HG03097 (cell line): ENCODE measurements around the gene RCVRN.

Experiments
- ATAC-seq: cut with Tn5 transposase; IDR thresholded peaks from one replicate; pipeline ENCODE4 v1.9.1; 2021; ENCODE audit not compliant: unreplicated experiment, low FRiP score

Gene RCVRN

GRCh38 chr17:9899280-9900043, 5.6 kb downstream of the RCVRN start:
- ATAC-seq: no peak

GRCh38 chr17:9898812-9899211, 6.3 kb downstream of the RCVRN start:
- ATAC-seq: no peak

GRCh38 chr17:9897372-9897968, 7.6 kb downstream of the RCVRN start:
- no peak for ATAC-seq

- no peak for ATAC-seq
Measured at GRCh38 chr17:9895923-9896322, 9.1 kb downstream of the RCVRN start.

GRCh38 chr17:9894231-9894630, 10.8 kb downstream of the RCVRN start:
- ATAC-seq: no peak

- no peak for ATAC-seq
Measured at GRCh38 chr17:9893411-9894012, 11.6 kb downstream of the RCVRN start.

- ATAC-seq: no peak
Measured at GRCh38 chr17:9890124-9890523, 14.9 kb downstream of the RCVRN start.

GRCh38 chr17:9887508-9887907, 17.6 kb downstream of the RCVRN start:
- ATAC-seq: no peak

- no peak for ATAC-seq
Measured at GRCh38 chr17:9886141-9886930, 18.7 kb downstream of the RCVRN start.

GRCh38 chr17:9883451-9883850, 21.6 kb downstream of the RCVRN start:
- ATAC-seq: no peak

GRCh38 chr17:9880582-9880999, 24.5 kb downstream of the RCVRN start:
- no peak for ATAC-seq

GRCh38 chr17:9878786-9879525, 26.1 kb downstream of the RCVRN start:
- ATAC-seq: no peak

- no peak for ATAC-seq
Measured at GRCh38 chr17:9878356-9878755, 26.7 kb downstream of the RCVRN start.

GRCh38 chr17:9875441-9875840, 29.6 kb downstream of the RCVRN start:
- no peak for ATAC-seq

- ATAC-seq: no peak
Measured at GRCh38 chr17:9874722-9875121, 30.3 kb downstream of the RCVRN start.

- ATAC-seq: no peak
Measured at GRCh38 chr17:9872852-9873251, 32.2 kb downstream of the RCVRN start.

GRCh38 chr17:9868552-9868951, 36.5 kb downstream of the RCVRN start:
- no peak for ATAC-seq

- ATAC-seq: no peak
Measured at GRCh38 chr17:9865586-9865985, 39.5 kb downstream of the RCVRN start.

- ATAC-seq: no peak
Measured at GRCh38 chr17:9862949-9863348, 42.1 kb downstream of the RCVRN start.

- ATAC-seq: no peak
Measured at GRCh38 chr17:9862220-9862619, 42.9 kb downstream of the RCVRN start.
